VCaP (cell line): ENCODE data around the gene NDUFV2.
A peak's percentile ranks its signal among the peaks of the same experiment; 100 is the strongest.

Experiments
- H3K27ac ChIP-seq: fragments of 450-650 bp; 2 replicates; pipeline ENCODE4 v1.5.1; 2017
- CTCF ChIP-seq: fragments of 450-650 bp; conservative IDR thresholded peaks from 2 replicates; pipeline ENCODE4 v1.5.1; 2017; ENCODE audit warnings: mild to moderate bottlenecking, moderate library complexity

The NDUFV2 gene

GRCh38 chr18:9102508-9103375 is at the start of gene NDUFV2:
Gene NDUFV2, plus strand, starts transcription at chr18:9102699. Its CDS starts 45 bp downstream, at chr18:9102744.
- TF ChIP-seq CTCF: no peak
- peak within 1 kb of the TSS; percentile 98 for H3K27ac ChIP-seq

GRCh38 chr18:9053814-9054213 is 48.7 kb upstream of the NDUFV2 start:
- no peak for TF ChIP-seq CTCF
- H3K27ac ChIP-seq: no peak overlapping the region

- H3K27ac ChIP-seq: no peak overlapping the region
- TF ChIP-seq CTCF: peak; percentile 63
Measured at GRCh38 chr18:9055185-9055584, 47.3 kb upstream of the NDUFV2 start.

- H3K27ac ChIP-seq: no peak overlapping the region
- TF ChIP-seq CTCF: 0 out of 2 replicates have a peak, but pooled peaks have one; percentile 17
Measured at GRCh38 chr18:9055626-9056025, 46.9 kb upstream of the NDUFV2 start.

- TF ChIP-seq CTCF: no peak
- H3K27ac ChIP-seq: no peak overlapping the region
Measured at GRCh38 chr18:9057646-9058045, 44.9 kb upstream of the NDUFV2 start.

GRCh38 chr18:9058406-9058805 is 44.1 kb upstream of the NDUFV2 start:
- TF ChIP-seq CTCF: no peak
- H3K27ac ChIP-seq: no peak overlapping the region

GRCh38 chr18:9062418-9062751 is 40.1 kb upstream of the NDUFV2 start:
- H3K27ac ChIP-seq: no peak overlapping the region
- TF ChIP-seq CTCF: no peak
